Uterus (tissue), 4 donors: ENCODE results near the gene BCO1. TPM values are rescaled to one million over a fixed set of nuclear protein-coding genes. Genes with fewer than 3 reads are reported as not detected.

Experiments
- DNase-seq, 2 donors: peaks; one replicate each; pipeline ENCODE4 v3.0.0-alpha.2; 2019 to 2020
- H3K27ac ChIP-seq, 2 donors: fragments of 200-600 bp; sonication (generic); 1 replicate in 1 of 2; 2 replicates in 1 of 2; pipeline ENCODE4 v1.5.1; 2016 to 2018
- H3K27me3 ChIP-seq, 2 donors: fragments of 200-600 bp; sonication (generic); one replicate each; pipeline ENCODE4 v1.5.1; 2018 to 2019; ENCODE audit warnings: control low read depth in 1 of 2
- H3K36me3 ChIP-seq, 2 donors: fragments of 200-600 bp; sonication (generic); one replicate each; pipeline ENCODE4 v1.5.1; 2019; ENCODE audit warnings: control low read depth in 1 of 2
- H3K4me1 ChIP-seq, 2 donors: fragments of 200-600 bp; sonication (generic); one replicate each; pipeline ENCODE4 v1.5.1; 2018 to 2019; ENCODE audit warnings: control low read depth in 1 of 2
- H3K4me3 ChIP-seq, 2 donors: fragments of 200-600 bp; sonication (generic); 1 replicate in 1 of 2; 2 replicates in 1 of 2; pipeline ENCODE4 v1.5.1; 2018 to 2019; ENCODE audit warnings: mild to moderate bottlenecking in 1 of 2
- H3K9me3 ChIP-seq, 2 donors: fragments of 200-600 bp; sonication (generic); one replicate each; pipeline ENCODE4 v1.5.1; 2019; ENCODE audit warnings: control low read depth in 1 of 2
- POLR2A ChIP-seq, 2 donors: fragments of 450-650 bp; IDR thresholded peaks; one replicate each; pipeline ENCODE4 v1.6.1; 2016; ENCODE audit warnings: antibody characterized with exemption in 2 of 2, mild to moderate bottlenecking in 1 of 2, moderate library complexity in 1 of 2
- intact Hi-C: fragments of 100-400 bp; cut with DNase I; formaldehyde crosslinking; loops from one replicate; pipeline ENCODE4 v1.15.1; 2023; ENCODE audit warnings: low total_unique reads
- total RNA-seq, 4 donors: library from RNA; depleted of rRNA in 3 of 4; stranded (reverse); fragments of >200 nt in 3 of 4; gene quantifications; one replicate each; pipeline versions ENCODE4 v1.1.0 to v1.2.4, GENCODE V29; 2014 to 2023
- TF ChIP-seq, protein P1 (sequence below), 4 experiments: fragments of 200-600 bp in 2 of 4; fragments of 450-650 bp in 2 of 4; sonication (generic) in 2 of 4; IDR thresholded peaks; one replicate each; pipeline ENCODE4 v1.5.1; 2016 to 2019; ENCODE audit warnings: antibody characterized with exemption in 4 of 4, mild to moderate bottlenecking in 2 of 4, moderate library complexity in 1 of 4
- donor health status: DM: yes; HTN: yes; CAD: no.

Gene BCO1
- total RNA-seq, 4 donors from 2014 or later = 0.27 to 2.6 (median 0.97) TPM; not detected in 1

DNA sequence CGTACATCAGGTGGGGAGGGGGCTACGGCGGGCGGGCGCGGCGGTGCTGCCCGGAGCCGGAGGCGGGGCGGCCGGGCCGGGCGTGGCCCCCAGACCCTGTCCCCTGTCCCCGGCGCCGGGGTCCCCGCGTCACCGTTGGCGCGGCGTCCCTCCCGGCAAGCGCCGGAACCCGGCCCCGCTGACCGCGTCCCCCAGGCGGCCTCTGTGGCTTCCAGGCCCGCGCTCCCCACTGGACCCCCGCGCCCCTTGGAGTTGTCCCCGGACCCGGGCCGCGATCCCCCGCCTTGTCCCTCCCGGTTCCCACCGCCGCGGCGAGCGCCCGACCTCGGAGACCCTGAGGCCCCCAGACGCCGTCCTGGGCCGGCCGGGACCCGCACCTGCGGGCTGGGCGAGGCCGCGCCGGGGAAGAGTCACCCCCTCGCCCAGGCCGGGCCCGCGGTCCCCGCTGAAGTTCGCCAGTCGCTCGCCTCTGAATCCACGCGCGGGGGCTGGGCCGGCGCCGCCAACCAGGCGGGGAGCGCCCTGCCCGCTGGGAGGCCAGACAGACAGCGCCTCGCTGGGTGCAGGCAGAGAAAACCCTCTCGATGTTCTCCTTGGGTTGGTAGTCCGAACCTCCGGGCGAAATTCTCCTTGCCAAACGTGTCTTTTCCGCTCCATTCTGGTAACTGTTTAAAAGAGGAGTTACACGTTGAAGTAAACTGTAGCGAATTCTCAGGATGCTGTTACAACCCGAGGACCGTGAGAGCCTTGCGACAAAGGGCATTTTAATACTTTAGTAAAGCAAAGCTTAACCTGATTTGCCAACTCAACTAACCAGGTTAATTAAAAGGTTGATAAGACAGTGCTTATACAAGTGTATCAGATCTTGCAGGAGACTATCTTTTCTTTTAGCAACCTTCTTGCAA is 77.0 kb downstream of the BCO1 start:
- peak; percentile 43 to 54 for DNase-seq

DNA sequence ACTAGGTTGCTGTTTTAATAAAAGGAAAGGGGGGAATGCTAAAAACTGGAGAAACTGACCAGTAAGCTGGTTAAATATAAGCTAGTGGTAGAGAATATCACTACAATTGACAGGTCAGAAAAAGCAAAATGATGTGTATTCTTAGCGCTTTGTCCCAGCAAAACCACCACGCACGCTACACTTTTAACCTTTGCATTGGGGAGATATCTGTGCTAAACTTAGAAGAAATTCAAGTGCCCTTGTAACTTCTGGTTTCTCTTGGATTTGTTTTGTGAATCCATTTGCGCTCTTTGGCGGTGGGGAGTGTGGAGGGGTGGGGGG is 77.6 kb downstream of the BCO1 start:
- Histone ChIP-seq H3K9me3 (no peaks in the 10 kb centered on the region), H3K4me1 (peaks cover 7 to 10% of the 10 kb centered on the region in 2 donors), H3K27ac (peak overlapping the region in 1 of 2 donors; percentile 88), H3K36me3 (no peaks in the 10 kb centered on the region), H3K4me3 (peak overlapping the region in 1 of 2 donors; percentile 99), H3K27me3 (no peaks in the 10 kb centered on the region)
- intact Hi-C loops = no loop called here
- TF ChIP-seq POLR2A (IDR thresholded peaks at IDR 0.05) = no peak
- TF ChIP-seq, protein P1, sequence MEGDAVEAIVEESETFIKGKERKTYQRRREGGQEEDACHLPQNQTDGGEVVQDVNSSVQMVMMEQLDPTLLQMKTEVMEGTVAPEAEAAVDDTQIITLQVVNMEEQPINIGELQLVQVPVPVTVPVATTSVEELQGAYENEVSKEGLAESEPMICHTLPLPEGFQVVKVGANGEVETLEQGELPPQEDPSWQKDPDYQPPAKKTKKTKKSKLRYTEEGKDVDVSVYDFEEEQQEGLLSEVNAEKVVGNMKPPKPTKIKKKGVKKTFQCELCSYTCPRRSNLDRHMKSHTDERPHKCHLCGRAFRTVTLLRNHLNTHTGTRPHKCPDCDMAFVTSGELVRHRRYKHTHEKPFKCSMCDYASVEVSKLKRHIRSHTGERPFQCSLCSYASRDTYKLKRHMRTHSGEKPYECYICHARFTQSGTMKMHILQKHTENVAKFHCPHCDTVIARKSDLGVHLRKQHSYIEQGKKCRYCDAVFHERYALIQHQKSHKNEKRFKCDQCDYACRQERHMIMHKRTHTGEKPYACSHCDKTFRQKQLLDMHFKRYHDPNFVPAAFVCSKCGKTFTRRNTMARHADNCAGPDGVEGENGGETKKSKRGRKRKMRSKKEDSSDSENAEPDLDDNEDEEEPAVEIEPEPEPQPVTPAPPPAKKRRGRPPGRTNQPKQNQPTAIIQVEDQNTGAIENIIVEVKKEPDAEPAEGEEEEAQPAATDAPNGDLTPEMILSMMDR (IDR thresholded peaks at IDR 0.05) = no peak
- no peak for DNase-seq

More for the DNA sequence above, 77.0 kb downstream of the BCO1 start:
- H3K4me1 ChIP-seq = peaks cover 7 to 10% of the 10 kb centered on the region in 2 donors
- TF ChIP-seq, protein P1 (IDR thresholded peaks at IDR 0.05) = peak in 3 of 4 experiments; percentile 8 to 32 (median 20)
- TF ChIP-seq POLR2A (IDR thresholded peaks at IDR 0.05) = no peak
- no peaks in the 10 kb centered on the region for H3K9me3 ChIP-seq
- H3K4me3 ChIP-seq = peak overlapping the region; percentile 72 to 99
- no peaks in the 10 kb centered on the region for H3K36me3 ChIP-seq
- no peaks in the 10 kb centered on the region for H3K27me3 ChIP-seq
- intact Hi-C loops = no loop called here
- peak overlapping the region; percentile 88 to 90 for H3K27ac ChIP-seq

DNA sequence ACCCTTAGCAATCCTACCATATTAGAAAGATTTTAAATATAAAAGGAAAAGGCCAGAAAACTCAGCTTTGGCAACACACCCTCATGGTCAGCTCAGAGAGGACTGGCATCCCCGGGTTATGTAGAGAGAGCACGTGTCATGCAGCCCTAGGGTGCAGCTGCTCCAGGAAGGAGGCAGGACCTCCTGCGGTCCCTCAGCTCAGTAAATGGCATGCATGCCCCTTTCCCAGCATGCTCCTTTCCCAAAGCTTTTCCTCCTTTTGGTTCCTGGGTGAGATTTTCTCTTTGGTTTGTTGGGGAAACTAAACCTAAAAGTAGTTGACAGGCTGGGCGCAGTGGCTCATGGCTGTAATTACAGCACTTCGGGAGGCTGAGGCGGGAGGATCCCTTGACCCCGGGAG is 80.2 kb downstream of the BCO1 start:
- no peaks in the 10 kb centered on the region for H3K9me3 ChIP-seq
- H3K27me3 ChIP-seq = no peaks in the 10 kb centered on the region
- intact Hi-C loops = no loop called here
- no peak for DNase-seq
- H3K4me3 ChIP-seq = no peak overlapping the region
- no peak for TF ChIP-seq POLR2A (IDR thresholded peaks at IDR 0.05)
- TF ChIP-seq, protein P1 (IDR thresholded peaks at IDR 0.05) = no peak
- H3K36me3 ChIP-seq = no peaks in the 10 kb centered on the region
- H3K4me1 ChIP-seq = peaks cover 4 to 7% of the 10 kb centered on the region in 2 donors
- H3K27ac ChIP-seq = no peak overlapping the region

DNA sequence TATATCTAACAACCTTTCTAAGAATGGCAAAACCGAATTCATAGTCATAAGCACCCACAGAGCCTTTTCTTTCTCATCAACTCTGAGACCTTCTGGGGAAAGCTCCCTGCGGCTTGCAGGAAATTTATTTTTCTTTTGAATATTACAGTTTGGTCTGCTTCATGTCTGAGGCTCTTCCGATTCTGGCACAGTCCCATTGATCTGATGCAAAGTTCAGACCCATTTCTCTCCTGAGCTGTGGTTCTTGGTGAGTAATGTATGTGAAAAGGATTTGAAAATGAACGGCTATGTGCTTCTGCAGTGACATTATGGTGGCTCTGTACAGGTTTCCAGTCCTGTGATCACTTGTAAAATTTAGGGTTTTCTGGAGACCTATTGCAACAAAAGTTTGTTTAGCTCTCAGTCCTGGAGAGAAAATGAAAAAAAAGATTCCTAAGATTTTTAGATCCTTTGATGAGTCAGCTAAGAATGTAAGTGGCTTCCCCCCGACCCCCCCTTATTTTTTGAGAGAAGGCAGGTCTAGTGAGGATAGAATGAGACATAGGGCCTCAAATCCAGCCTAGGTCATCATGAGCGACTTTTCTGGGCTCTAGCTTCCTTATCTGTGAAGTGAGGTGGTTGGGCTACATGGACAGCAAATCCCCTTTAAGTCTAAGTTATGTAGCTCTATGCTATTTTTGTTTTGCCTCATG is 80.9 kb downstream of the BCO1 start:
- Histone ChIP-seq H3K27ac (peak overlapping the region; percentile 13 to 21), H3K36me3 (no peaks in the 10 kb centered on the region), H3K9me3 (no peaks in the 10 kb centered on the region), H3K4me1 (peaks cover 0 to 7% of the 10 kb centered on the region in 2 donors), H3K27me3 (no peaks in the 10 kb centered on the region), H3K4me3 (no peak overlapping the region)
- intact Hi-C loops = no loop called here
- TF ChIP-seq, protein P1 (IDR thresholded peaks at IDR 0.05) = no peak
- no peak for TF ChIP-seq POLR2A (IDR thresholded peaks at IDR 0.05)
- DNase-seq = no peak

DNA sequence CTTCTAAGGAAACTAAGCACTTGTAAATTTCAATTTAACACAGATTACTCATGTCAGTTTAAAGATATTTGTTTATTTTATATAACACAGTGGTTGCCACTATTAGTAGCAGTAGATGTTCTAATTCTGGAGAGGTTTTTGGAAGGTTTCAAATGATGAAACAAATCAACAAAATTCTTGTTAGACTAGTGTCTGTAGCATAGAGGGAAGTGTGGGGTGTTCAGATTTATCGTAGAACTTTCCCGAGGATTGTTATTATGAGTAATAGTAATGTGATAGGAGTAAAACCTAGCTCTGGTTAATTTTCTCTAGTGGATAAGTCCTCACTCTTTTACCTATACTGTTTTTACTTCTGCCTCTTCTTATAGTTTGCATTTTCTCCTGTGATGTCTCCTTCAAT is 82.5 kb downstream of the BCO1 start:
- Histone ChIP-seq H3K36me3 (no peaks in the 10 kb centered on the region), H3K4me3 (no peak overlapping the region), H3K27ac (no peak overlapping the region), H3K4me1 (peaks cover 0 to 5% of the 10 kb centered on the region in 2 donors), H3K9me3 (no peaks in the 10 kb centered on the region), H3K27me3 (no peaks in the 10 kb centered on the region)
- intact Hi-C loops = no loop called here
- no peak for TF ChIP-seq POLR2A (IDR thresholded peaks at IDR 0.05)
- TF ChIP-seq, protein P1 (IDR thresholded peaks at IDR 0.05) = no peak
- no peak for DNase-seq
